Mucosa of descending colon (tissue), 3 donors: ENCODE data around the gene CHCHD4. TPM values are rescaled to one million over a fixed set of nuclear protein-coding genes. Genes with fewer than 3 reads are reported as not detected.
"Not testable (repeated sequence)": the region's sequence is repeated elsewhere in the genome, so short reads cannot be mapped to it uniquely, and the experiment has no call there.

ENCODE experiments used
- ATAC-seq: fragments of 200-7000 bp; cut with Tn5 transposase; one replicate; pipeline ENCODE4 v1.9.1; 2020; ENCODE audit warnings: mild to moderate bottlenecking, moderate library complexity
- DNase-seq, 3 donors: peaks; one replicate each; pipeline ENCODE4 v3.0.0-alpha.2; 2020
- H3K36me3 ChIP-seq: fragments of 200-600 bp; one replicate; pipeline ENCODE4 v1.8.0; 2021; ENCODE audit warnings: low read depth, mild to moderate bottlenecking
- H3K4me1 ChIP-seq: fragments of 200-600 bp; one replicate; pipeline ENCODE4 v1.8.0; 2021; ENCODE audit warnings: low read depth, mild to moderate bottlenecking
- H3K4me3 ChIP-seq: fragments of 200-600 bp; one replicate; pipeline ENCODE4 v1.8.0; 2021; ENCODE audit warnings: mild to moderate bottlenecking
- H3K9me3 ChIP-seq: fragments of 200-600 bp; one replicate; pipeline ENCODE4 v1.8.0; 2021; ENCODE audit warnings: mild to moderate bottlenecking
- intact Hi-C, 2 donors: fragments of 100-400 bp; cut with DNase I in 1 of 2; cut with micrococcal nuclease in 1 of 2; formaldehyde crosslinking; loops; one replicate each; pipeline versions ENCODE4 v1.11.0 to v1.11.1; 2022; cut with DNase I, micrococcal nuclease
- total RNA-seq, 3 donors: library from RNA; stranded (reverse); fragmentation: NEBNext Ultra II Directional in 2 of 3; extraction: Animal tissue kit (Norgen Biotek cat#: 25700) in 2 of 3; gene quantifications; one replicate each; pipeline versions ENCODE4 v1.2.1 to v1.2.4, GENCODE V29; 2021 to 2023
- TF ChIP-seq, protein P1 (sequence below): fragments of 200-600 bp; IDR thresholded peaks from one replicate; pipeline ENCODE4 v1.8.0; 2022; ENCODE audit warnings: antibody characterized with exemption, mild to moderate bottlenecking
- donor health status: DM: no; HTN: no; CAD: no; lungs with moderate emphysema.
- donor health status: DM: no; HTN: no; CAD: no.
- donor health status: DM: no; HTN: yes; CAD: no.

CHCHD4 gene
- total RNA-seq, 3 donors from 2014 or later: 15.1 to 32.6 (median 15.2) TPM

DNA sequence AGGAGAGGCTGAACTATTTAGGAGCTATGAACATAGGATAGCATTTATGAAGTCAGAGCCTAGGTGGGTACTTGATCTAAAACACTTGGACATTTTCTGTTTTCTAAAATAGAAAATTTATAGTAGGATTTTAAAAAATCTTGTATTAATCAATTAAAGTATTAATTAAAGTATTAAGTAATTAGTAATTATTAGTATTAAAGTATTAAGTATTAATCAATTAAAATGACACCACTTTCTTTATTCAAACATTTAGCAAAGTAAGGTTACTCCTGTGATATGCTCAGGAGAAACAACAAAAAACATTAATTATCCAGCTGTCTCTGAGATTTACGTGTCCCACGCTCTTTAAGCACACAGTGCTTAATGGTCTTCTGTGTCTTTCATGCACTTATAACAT is 32.2 kb downstream of the CHCHD4 start:
- H3K36me3 ChIP-seq: no peaks in the 10 kb centered on the region
- H3K4me3 ChIP-seq: no peak overlapping the region
- no peak for ATAC-seq
- TF ChIP-seq, protein P1, sequence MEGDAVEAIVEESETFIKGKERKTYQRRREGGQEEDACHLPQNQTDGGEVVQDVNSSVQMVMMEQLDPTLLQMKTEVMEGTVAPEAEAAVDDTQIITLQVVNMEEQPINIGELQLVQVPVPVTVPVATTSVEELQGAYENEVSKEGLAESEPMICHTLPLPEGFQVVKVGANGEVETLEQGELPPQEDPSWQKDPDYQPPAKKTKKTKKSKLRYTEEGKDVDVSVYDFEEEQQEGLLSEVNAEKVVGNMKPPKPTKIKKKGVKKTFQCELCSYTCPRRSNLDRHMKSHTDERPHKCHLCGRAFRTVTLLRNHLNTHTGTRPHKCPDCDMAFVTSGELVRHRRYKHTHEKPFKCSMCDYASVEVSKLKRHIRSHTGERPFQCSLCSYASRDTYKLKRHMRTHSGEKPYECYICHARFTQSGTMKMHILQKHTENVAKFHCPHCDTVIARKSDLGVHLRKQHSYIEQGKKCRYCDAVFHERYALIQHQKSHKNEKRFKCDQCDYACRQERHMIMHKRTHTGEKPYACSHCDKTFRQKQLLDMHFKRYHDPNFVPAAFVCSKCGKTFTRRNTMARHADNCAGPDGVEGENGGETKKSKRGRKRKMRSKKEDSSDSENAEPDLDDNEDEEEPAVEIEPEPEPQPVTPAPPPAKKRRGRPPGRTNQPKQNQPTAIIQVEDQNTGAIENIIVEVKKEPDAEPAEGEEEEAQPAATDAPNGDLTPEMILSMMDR: no peak
- DNase-seq: no peak
- intact Hi-C loops: no loop called here
- H3K9me3 ChIP-seq: peaks cover 2% of the 10 kb centered on the region
- no peaks in the 10 kb centered on the region for H3K4me1 ChIP-seq

DNA sequence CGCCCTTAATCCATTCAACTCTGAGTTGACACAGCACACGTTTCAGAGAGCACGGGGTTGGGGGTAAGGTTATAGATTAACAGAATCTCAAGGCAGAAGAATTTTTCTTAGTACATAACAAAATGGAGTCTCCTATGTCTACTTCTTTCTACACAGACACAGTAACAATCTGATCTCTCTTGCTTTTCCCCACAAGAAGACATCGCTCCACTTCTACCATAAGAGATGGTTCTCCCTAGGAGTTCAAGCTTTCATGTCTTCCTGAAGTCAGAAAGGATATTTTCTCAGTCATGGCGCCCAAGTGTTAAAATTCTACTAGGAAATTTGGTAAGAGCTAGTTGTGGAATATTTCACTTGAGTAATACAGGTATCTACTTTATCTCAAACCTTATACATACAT is 32.7 kb downstream of the CHCHD4 start:
- H3K36me3 ChIP-seq, ATAC-seq, H3K4me1 ChIP-seq, DNase-seq, H3K9me3 ChIP-seq, intact Hi-C loops, H3K4me3 ChIP-seq: not testable (repeated sequence)

DNA sequence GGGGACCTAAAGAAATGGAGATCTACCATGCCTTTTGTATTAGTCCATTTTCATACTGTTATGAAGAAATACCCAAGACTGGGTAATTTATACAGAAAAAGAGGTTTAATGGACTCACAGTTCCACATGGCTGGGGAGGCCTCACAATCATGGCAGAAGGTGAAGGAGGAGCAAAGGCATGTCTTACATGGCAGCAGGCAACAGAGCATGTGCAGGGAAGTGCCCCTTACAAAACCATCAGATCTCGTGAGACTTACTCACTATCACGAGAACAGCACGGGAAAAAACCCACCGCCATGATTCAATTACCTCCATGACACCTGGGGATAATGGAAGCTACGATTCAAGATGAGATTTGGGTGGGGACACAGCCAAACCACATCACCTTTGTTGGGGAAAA is 37.2 kb downstream of the CHCHD4 start:
- H3K4me1 ChIP-seq, H3K9me3 ChIP-seq, H3K36me3 ChIP-seq, H3K4me3 ChIP-seq, intact Hi-C loops, DNase-seq, ATAC-seq: not testable (repeated sequence)

DNA sequence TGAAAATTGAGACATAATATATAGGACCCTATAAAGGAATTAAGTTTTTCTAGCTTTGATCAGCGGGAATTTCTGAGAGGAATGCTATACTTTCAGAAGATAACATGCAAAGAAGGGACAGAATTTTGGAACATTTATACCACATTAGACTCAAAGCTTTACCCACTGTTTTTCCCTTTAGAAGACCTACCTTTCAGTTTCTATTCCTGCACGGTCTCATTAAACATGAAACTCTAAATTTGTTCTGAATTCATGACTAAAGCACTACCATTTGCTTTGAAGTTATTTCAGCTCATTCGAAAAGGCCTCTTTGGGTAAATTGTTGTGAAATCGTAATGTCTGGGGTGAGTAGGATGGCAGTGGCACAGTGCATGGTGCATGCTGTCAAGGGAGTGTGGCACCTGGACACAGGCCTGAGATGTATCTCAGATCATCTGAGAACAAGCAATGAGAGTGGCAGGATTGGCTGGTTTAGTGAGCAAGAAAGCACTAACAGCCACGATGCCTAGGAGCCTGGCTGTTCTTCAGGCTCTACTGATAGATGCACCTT is 42.5 kb downstream of the CHCHD4 start:
- no peaks in the 10 kb centered on the region for H3K4me1 ChIP-seq
- ATAC-seq (no peak), DNase-seq (no peak)
- intact Hi-C loops: no loop called here
- H3K9me3 ChIP-seq: peaks cover 3% of the 10 kb centered on the region
- no peaks in the 10 kb centered on the region for H3K36me3 ChIP-seq
- TF ChIP-seq, protein P1: no peak
- no peak overlapping the region for H3K4me3 ChIP-seq

DNA sequence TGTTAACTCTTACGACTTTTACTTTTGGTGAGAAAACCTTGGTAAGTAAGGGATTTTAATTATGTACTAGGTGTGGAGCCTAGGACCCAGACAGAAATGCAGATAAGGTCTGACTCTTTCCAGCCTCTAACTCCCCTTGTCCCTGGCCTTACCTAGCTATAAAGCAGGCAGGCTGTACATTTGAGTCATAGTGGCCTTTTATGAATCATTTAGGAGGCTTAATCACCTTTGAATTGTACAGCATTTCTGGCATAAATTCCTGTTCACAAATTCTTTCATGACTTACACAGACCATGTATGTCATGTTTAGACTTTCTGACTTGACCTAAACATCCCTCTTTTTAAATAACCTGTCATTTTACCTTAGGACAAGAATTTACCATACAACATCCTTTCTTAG is 47.4 kb downstream of the CHCHD4 start:
- Histone ChIP-seq H3K4me3 (no peak overlapping the region), H3K36me3 (no peaks in the 10 kb centered on the region), H3K4me1 (no peaks in the 10 kb centered on the region), H3K9me3 (peaks cover 3% of the 10 kb centered on the region)
- TF ChIP-seq, protein P1: no peak
- intact Hi-C loops: no loop called here
- ATAC-seq: no peak
- DNase-seq: no peak

DNA sequence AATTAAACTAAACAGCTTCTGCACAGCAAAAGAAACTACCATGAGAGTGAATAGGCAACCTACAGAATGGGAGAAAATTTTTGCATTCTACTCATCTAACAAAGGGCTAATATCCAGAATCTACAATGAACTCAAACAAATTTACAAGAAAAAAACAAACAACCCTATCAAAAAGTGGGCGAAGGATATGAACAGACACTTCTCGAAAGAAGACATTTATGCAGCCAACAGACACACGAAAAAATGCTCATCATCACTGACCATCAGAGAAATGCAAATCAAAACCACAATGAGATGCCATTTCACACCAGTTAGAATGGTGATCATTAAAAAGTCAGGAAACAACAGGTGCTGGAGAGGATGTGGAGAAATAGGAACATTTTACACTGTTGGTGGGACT is 49.4 kb downstream of the CHCHD4 start:
- H3K36me3 ChIP-seq, ATAC-seq, intact Hi-C loops: not testable (repeated sequence)

DNA sequence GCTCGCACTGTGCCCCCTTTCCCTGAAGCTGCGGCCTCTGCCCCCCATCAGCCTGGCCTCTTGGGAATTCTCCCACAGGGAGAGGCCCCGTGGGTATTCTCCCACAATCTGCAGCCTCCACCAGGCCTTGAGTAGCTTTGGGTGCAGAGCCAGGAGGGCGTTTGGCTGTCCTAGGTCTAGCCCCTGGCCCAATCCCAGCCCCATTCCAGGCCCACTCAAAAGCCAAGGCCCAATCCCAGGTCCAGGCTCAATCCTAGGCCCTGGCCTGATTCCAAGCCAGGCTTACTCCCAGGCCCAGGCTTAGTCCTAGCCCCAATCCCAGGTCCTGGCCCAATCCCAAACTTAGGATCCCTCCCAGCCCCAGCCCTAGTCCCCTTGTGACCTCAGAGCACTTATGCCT is 59.8 kb downstream of the CHCHD4 start:
- no peak for ATAC-seq
- no peak for DNase-seq
- TF ChIP-seq, protein P1: no peak
- no peaks in the 10 kb centered on the region for H3K36me3 ChIP-seq
- intact Hi-C loops: no loop called here
- H3K4me1 ChIP-seq: no peaks in the 10 kb centered on the region
- H3K9me3 ChIP-seq: no peaks in the 10 kb centered on the region
- H3K4me3 ChIP-seq: no peak overlapping the region

More for the DNA sequence above, 49.4 kb downstream of the CHCHD4 start:
- H3K4me1 ChIP-seq, H3K9me3 ChIP-seq, DNase-seq, H3K4me3 ChIP-seq: not testable (repeated sequence)
